Measurements from ENCODE around the gene ABTB2.
A peak's percentile ranks its signal among the peaks of the same experiment; 100 is the strongest.

Gene ABTB2

GRCh38 chr11:34353881-34354280 is 3.9 kb downstream of the ABTB2 start:
- Mint-ChIP-seq H3K27ac (no peak overlapping the region), H3K4me3 (peak overlapping the region; percentile 50), H3K4me1 (peaks cover 63% of the 10 kb centered on the region), H3K27me3 (peaks cover 32% of the 10 kb centered on the region), H3K9me3 (no peaks in the 10 kb centered on the region), H3K36me3 (peaks cover 20% of the 10 kb centered on the region)
- ATAC-seq = no peak

GRCh38 chr11:34351687-34352469 is 5.9 kb downstream of the ABTB2 start:
- ATAC-seq = peak; percentile 85
- Mint-ChIP-seq H3K27me3 (peaks cover 32% of the 10 kb centered on the region), H3K36me3 (peaks cover 20% of the 10 kb centered on the region), H3K4me1 (peaks cover 58% of the 10 kb centered on the region), H3K4me3 (peak overlapping the region; percentile 5), H3K27ac (peak overlapping the region; percentile 71), H3K9me3 (no peaks in the 10 kb centered on the region)

GRCh38 chr11:34351051-34351450 is 6.8 kb downstream of the ABTB2 start:
- H3K4me3 Mint-ChIP-seq = no peak overlapping the region

GRCh38 chr11:34349882-34350281 is 7.9 kb downstream of the ABTB2 start:
- H3K4me1 Mint-ChIP-seq = peaks cover 38% of the 10 kb centered on the region
- H3K9me3 Mint-ChIP-seq = no peaks in the 10 kb centered on the region
- peaks cover 19% of the 10 kb centered on the region for H3K36me3 Mint-ChIP-seq
- no peak overlapping the region for H3K27ac Mint-ChIP-seq
- H3K27me3 Mint-ChIP-seq = peaks cover 15% of the 10 kb centered on the region
- no peak overlapping the region for H3K4me3 Mint-ChIP-seq
- ATAC-seq = no peak

More at GRCh38 chr11:34351051-34351450, 6.8 kb downstream of the ABTB2 start:
- no peaks in the 10 kb centered on the region for H3K9me3 Mint-ChIP-seq
- peaks cover 27% of the 10 kb centered on the region for H3K27me3 Mint-ChIP-seq
- peak overlapping the region; percentile 71 for H3K27ac Mint-ChIP-seq
- H3K36me3 Mint-ChIP-seq = peaks cover 20% of the 10 kb centered on the region
- no peak for ATAC-seq
- H3K4me1 Mint-ChIP-seq = peaks cover 50% of the 10 kb centered on the region

GRCh38 chr11:34348919-34349318 is 8.9 kb downstream of the ABTB2 start:
- H3K4me3 Mint-ChIP-seq = no peak overlapping the region
- H3K27me3 Mint-ChIP-seq = peaks cover 6% of the 10 kb centered on the region
- no peak overlapping the region for H3K27ac Mint-ChIP-seq
- peaks cover 30% of the 10 kb centered on the region for H3K4me1 Mint-ChIP-seq
- no peak for ATAC-seq
- no peaks in the 10 kb centered on the region for H3K9me3 Mint-ChIP-seq
- peaks cover 16% of the 10 kb centered on the region for H3K36me3 Mint-ChIP-seq

DNA sequence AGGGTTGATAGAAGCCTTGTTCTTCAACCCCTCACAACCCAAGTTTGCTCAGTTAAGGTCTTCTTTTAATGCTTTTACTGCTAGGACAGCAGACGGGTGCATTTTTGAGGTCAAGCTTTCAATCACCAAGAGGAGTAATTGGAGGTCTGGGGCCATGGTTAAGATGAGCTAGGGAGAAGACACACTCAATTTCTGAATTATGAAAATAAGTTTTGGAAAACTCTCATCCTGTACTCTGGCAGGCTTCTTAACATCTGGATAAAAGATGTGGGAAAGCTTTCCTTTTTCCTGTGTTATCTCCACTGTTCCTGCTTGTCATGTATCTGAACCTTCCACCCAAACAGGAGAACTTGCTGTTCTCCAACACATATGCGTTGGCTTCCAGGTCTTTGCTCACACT is 9.7 kb downstream of the ABTB2 start:
- no peak for ATAC-seq
- H3K36me3 Mint-ChIP-seq = peaks cover 14% of the 10 kb centered on the region
- peaks cover 25% of the 10 kb centered on the region for H3K4me1 Mint-ChIP-seq
- H3K27me3 Mint-ChIP-seq = no peaks in the 10 kb centered on the region
- no peak overlapping the region for H3K27ac Mint-ChIP-seq
- no peaks in the 10 kb centered on the region for H3K9me3 Mint-ChIP-seq
- H3K4me3 Mint-ChIP-seq = no peak overlapping the region

DNA sequence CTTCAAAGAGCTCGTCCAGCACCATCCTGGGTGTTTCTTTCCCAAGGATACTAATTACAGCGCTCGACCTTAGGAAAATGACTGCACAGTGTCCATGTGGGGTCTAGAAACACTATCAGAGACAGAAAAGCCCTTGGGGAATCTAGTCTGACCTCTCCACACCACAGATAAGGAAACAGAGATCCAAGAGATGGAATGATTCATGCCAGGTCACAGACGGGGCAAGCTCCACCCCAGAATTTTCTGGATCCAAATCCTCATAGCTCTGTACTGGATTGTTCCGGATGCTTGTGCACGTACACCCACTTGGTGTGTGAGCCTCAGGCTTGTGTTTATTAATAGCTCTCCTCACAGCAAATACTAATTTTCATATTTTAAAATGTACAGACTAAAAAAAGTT is 11.3 kb downstream of the ABTB2 start:
- ATAC-seq = no peak
- Mint-ChIP-seq H3K36me3 (peaks cover 14% of the 10 kb centered on the region), H3K27ac (no peak overlapping the region), H3K4me1 (peaks cover 10% of the 10 kb centered on the region), H3K4me3 (no peak overlapping the region), H3K27me3 (no peaks in the 10 kb centered on the region), H3K9me3 (no peaks in the 10 kb centered on the region)

- Mint-ChIP-seq H3K9me3 (no peaks in the 10 kb centered on the region), H3K27ac (no peak overlapping the region), H3K4me1 (peaks cover 6% of the 10 kb centered on the region), H3K36me3 (peaks cover 14% of the 10 kb centered on the region), H3K27me3 (no peaks in the 10 kb centered on the region), H3K4me3 (no peak overlapping the region)
- no peak for ATAC-seq
These were observed 11.8 kb downstream of the ABTB2 start for GRCh38 chr11:34345991-34346480.

DNA sequence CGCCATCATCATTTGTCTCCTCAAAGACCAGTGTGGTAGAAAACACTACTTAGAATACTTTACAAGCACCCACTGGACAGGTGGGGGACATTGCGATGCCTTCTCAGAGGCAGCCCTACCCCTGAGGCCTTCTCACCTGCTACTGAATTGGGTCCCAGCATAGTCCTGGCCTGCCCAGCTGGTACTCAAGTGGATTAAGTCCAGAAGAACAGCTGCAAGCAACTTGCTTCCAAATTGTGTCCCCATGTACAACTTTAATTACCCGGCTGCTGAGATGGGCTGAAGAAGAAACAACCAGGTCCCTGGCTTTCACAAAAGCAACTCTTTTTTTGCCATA is 12.3 kb downstream of the ABTB2 start:
- Mint-ChIP-seq H3K27me3 (no peaks in the 10 kb centered on the region), H3K9me3 (no peaks in the 10 kb centered on the region), H3K4me1 (peaks cover 6% of the 10 kb centered on the region), H3K4me3 (no peak overlapping the region), H3K27ac (no peak overlapping the region), H3K36me3 (peaks cover 14% of the 10 kb centered on the region)
- no peak for ATAC-seq

GRCh38 chr11:34344768-34345539 is 12.9 kb downstream of the ABTB2 start:
- Mint-ChIP-seq H3K36me3 (peaks cover 14% of the 10 kb centered on the region), H3K4me1 (peaks cover 6% of the 10 kb centered on the region), H3K4me3 (no peak overlapping the region), H3K9me3 (no peaks in the 10 kb centered on the region), H3K27me3 (no peaks in the 10 kb centered on the region), H3K27ac (no peak overlapping the region)
- ATAC-seq = no peak

GRCh38 chr11:34344410-34344767 is 13.4 kb downstream of the ABTB2 start:
- no peak overlapping the region for H3K4me3 Mint-ChIP-seq
- H3K36me3 Mint-ChIP-seq = peaks cover 12% of the 10 kb centered on the region
- ATAC-seq = no peak
- H3K4me1 Mint-ChIP-seq = peaks cover 7% of the 10 kb centered on the region
- H3K9me3 Mint-ChIP-seq = no peaks in the 10 kb centered on the region
- no peaks in the 10 kb centered on the region for H3K27me3 Mint-ChIP-seq
- H3K27ac Mint-ChIP-seq = no peak overlapping the region

GRCh38 chr11:34343686-34344085 is 14.1 kb downstream of the ABTB2 start:
- Mint-ChIP-seq H3K36me3 (peaks cover 8% of the 10 kb centered on the region), H3K4me1 (peaks cover 13% of the 10 kb centered on the region), H3K27ac (no peak overlapping the region), H3K4me3 (no peak overlapping the region), H3K27me3 (no peaks in the 10 kb centered on the region), H3K9me3 (no peaks in the 10 kb centered on the region)
- ATAC-seq = no peak

GRCh38 chr11:34343153-34343552 is 14.7 kb downstream of the ABTB2 start:
- no peak overlapping the region for H3K27ac Mint-ChIP-seq
- H3K4me3 Mint-ChIP-seq = no peak overlapping the region
- no peak for ATAC-seq
- peaks cover 8% of the 10 kb centered on the region for H3K36me3 Mint-ChIP-seq
- H3K4me1 Mint-ChIP-seq = peaks cover 13% of the 10 kb centered on the region
- H3K9me3 Mint-ChIP-seq = no peaks in the 10 kb centered on the region
- no peaks in the 10 kb centered on the region for H3K27me3 Mint-ChIP-seq

DNA sequence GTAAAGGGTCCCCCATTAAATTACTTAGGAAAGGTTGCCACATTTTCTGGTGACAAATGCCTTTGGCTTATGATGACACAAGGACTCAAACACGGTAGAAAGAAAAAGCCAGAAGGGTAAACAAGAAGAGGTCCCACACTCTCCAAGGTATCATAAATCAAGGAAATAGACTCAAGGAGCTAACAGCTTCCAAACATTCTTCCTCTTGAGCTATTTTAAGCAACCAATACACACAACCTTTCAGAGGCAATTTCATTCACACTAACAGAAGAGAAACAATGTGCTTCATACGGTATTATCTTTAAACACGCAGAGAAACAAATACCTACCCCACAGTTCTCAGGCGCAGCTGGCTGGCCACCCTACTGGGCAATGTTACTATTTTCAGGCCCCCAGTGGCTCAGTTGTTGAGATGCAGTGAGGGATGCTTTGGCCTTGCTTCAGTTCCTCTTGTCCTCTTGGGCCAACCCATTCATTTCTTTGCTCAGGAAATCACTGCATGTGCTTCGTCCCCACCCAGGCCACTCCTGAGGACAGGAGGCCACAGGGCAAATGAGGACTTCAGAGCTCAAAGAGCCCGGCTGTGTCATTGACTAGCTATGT is 15.8 kb downstream of the ABTB2 start:
- no peak for ATAC-seq
- Mint-ChIP-seq H3K4me1 (peaks cover 13% of the 10 kb centered on the region), H3K4me3 (no peak overlapping the region), H3K36me3 (peaks cover 8% of the 10 kb centered on the region), H3K9me3 (no peaks in the 10 kb centered on the region), H3K27ac (no peak overlapping the region), H3K27me3 (no peaks in the 10 kb centered on the region)

DNA sequence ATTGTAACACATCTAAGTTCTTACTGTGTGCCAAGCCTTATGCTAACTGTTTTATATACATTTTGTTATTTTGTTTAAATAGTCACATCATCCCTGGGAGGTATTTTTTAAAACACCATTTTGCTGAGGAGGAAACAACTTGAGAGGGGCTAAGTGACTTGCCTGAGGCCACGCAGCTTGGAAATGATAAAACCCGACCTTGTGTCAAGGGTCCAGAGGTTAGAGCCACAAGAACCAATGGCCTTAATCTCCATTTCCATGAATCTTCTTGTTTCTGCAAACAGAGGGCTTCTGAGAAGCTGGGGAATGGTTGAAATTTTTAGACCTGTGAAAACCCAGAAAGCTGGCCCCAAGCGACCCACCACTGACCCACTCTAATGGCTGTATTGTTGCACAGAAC is 16.7 kb downstream of the ABTB2 start:
- H3K4me1 Mint-ChIP-seq = peaks cover 13% of the 10 kb centered on the region
- ATAC-seq = no peak
- H3K27ac Mint-ChIP-seq = no peak overlapping the region
- H3K36me3 Mint-ChIP-seq = peaks cover 8% of the 10 kb centered on the region
- no peaks in the 10 kb centered on the region for H3K27me3 Mint-ChIP-seq
- H3K9me3 Mint-ChIP-seq = no peaks in the 10 kb centered on the region
- H3K4me3 Mint-ChIP-seq = no peak overlapping the region
